Erythroblast (primary cell): ENCODE measurements around the gene SCIN.

Experiments
- GATA1 ChIP-seq: IDR thresholded peaks from 2 replicates; pipeline ENCODE4 v1.6.1; 2011; ENCODE audit warnings: low read depth, mild to moderate bottlenecking, control low read depth, low read length, moderate library complexity
- POLR2A ChIP-seq: IDR thresholded peaks from 2 replicates; pipeline ENCODE4 v1.6.1; 2011; ENCODE audit warnings: mild to moderate bottlenecking, low read length

- TF ChIP-seq POLR2A (no peak), GATA1 (no peak)
Observed at GRCh38 chr7:12557282-12557681, 13.2 kb upstream of the SCIN start.
